ENCODE measurements around the gene TAGLN3. TPM values are rescaled to one million over a fixed set of nuclear protein-coding genes. Genes with fewer than 3 reads are reported as not detected.

The TAGLN3 gene
- total RNA-seq, 1 donor from 2014 or later: 3.7 TPM

DNA sequence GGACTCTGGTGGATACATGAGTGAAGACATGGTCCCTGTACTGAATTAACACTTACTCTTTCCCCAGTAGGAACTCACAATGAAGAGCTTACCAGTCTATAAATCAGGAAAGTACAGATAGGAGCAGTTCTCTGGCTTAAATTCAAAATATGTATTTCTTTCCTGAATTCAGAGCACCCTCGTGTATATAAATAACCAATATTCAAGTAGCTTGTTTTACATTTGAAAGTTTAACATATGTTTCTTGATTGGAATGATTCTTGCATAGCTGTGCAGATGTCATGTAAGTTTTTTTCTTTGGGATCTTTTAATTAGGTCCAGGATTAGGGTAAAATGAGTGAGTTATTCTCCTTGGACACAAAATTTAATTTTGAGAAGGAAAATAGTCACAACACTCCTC is 21.0 kb downstream of the TAGLN3 start:
- Histone ChIP-seq H3K4me3 (ENCODE audit: low read depth, low read length) (no peak overlapping the region), H3K27me3 (ENCODE audit: control insufficient read depth, insufficient read depth, low read length) (no peaks in the 10 kb centered on the region), H3K36me3 (ENCODE audit: control insufficient read depth, insufficient read depth, low read length) (no peaks in the 10 kb centered on the region)
- no peak for TF ChIP-seq CTCF (IDR thresholded peaks at IDR 0.05; ENCODE audit: insufficient read depth, low read length, poor library complexity, severe bottlenecking)
- no peak for DNase-seq (ENCODE audit: low read depth)

DNA sequence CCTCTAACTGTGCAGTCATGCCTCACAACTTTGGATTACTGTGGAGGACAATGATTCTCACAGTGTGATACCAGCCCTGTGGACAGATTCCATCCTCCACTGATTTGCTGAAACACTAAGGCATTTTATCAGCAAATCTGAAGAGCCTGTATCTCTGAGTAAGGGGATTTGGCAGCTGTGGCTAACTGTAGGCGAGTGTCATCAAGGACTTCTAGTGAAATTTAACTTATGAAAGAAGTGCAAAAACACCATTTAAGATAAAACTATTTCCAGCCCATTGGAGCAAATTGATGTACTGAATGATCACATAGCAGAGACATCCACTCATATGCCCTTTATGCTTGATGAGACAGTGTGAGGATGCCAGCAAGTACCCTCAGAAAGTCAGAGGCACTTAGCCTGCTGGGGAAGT is 22.0 kb downstream of the TAGLN3 start:
- Histone ChIP-seq H3K4me3 (ENCODE audit: low read depth, low read length) (no peak overlapping the region), H3K27me3 (ENCODE audit: control insufficient read depth, insufficient read depth, low read length) (no peaks in the 10 kb centered on the region), H3K36me3 (ENCODE audit: control insufficient read depth, insufficient read depth, low read length) (no peaks in the 10 kb centered on the region)
- TF ChIP-seq CTCF (IDR thresholded peaks at IDR 0.05; ENCODE audit: insufficient read depth, low read length, poor library complexity, severe bottlenecking): no peak
- no peak for DNase-seq (ENCODE audit: low read depth)

DNA sequence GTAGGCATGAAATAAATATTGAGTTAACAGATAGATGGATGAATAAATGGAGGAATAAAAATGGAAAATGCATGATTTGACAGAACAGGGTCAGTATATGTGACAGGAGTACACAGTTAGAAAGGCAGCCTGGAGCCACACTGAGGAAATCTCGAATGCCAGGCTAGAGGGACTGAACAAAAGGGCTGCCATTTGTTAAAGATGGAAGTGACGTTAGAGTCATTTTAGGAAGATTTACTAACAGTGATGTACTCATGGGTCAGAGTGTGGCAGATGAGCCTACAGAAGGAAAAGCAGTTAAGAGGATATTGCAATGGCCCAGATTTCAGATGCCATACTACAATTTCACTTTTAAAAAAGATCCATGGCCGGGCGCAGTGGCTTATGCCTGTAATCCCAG is 28.4 kb downstream of the TAGLN3 start:
- no peak for TF ChIP-seq CTCF (IDR thresholded peaks at IDR 0.05; ENCODE audit: insufficient read depth, low read length, poor library complexity, severe bottlenecking)
- H3K4me3 ChIP-seq (ENCODE audit: low read depth, low read length): no peak overlapping the region
- H3K36me3 ChIP-seq (ENCODE audit: control insufficient read depth, insufficient read depth, low read length): no peaks in the 10 kb centered on the region
- no peak for DNase-seq (ENCODE audit: low read depth)
- H3K27me3 ChIP-seq (ENCODE audit: control insufficient read depth, insufficient read depth, low read length): no peaks in the 10 kb centered on the region

- Histone ChIP-seq H3K27me3 (ENCODE audit: control insufficient read depth, insufficient read depth, low read length) (no peaks in the 10 kb centered on the region), H3K36me3 (ENCODE audit: control insufficient read depth, insufficient read depth, low read length) (no peaks in the 10 kb centered on the region), H3K4me3 (ENCODE audit: low read depth, low read length) (no peak overlapping the region)
- no peak for TF ChIP-seq CTCF (IDR thresholded peaks at IDR 0.05; ENCODE audit: insufficient read depth, low read length, poor library complexity, severe bottlenecking)
- no peak for DNase-seq (ENCODE audit: low read depth)
Observed at GRCh38 chr3:112027826-112028225, 29.1 kb downstream of the TAGLN3 start.

GRCh38 chr3:112030901-112031300 is 32.2 kb downstream of the TAGLN3 start:
- no peak for TF ChIP-seq CTCF (IDR thresholded peaks at IDR 0.05; ENCODE audit: insufficient read depth, low read length, poor library complexity, severe bottlenecking)
- Histone ChIP-seq H3K27me3 (ENCODE audit: control insufficient read depth, insufficient read depth, low read length) (no peaks in the 10 kb centered on the region), H3K36me3 (ENCODE audit: control insufficient read depth, insufficient read depth, low read length) (no peaks in the 10 kb centered on the region), H3K4me3 (ENCODE audit: low read depth, low read length) (no peak overlapping the region)
- no peak for DNase-seq (ENCODE audit: low read depth)

DNA sequence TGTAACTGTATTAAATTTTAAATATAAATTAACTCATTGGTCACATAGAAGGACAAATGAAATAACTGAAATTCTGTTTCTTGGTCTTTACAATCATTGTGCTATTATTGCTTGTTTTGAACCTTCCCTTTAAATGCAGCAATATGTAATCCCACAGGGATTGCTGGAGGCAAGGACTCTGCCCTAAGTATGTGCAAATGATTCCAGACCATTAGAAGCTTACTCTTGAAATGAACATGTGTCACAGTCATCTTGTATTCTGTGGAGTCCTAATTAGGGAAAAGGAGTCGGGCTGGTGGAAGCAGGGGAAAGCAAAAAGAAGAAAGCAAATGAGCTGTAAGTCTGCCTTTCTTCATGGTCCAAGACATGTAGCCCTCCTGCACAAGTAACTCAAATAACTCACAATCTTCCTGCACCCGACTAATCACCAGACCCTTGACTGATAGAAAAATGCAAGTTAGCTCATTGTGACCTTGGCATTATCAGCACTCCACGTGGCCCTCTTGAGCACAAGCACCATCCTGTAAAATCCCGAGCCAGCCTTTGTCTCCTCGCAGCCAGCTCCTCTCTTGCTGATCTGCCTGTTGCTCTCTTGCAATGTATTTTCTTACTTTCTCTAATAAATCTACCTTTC is 33.5 kb downstream of the TAGLN3 start:
- no peak for DNase-seq (ENCODE audit: low read depth)
- no peak overlapping the region for H3K4me3 ChIP-seq (ENCODE audit: low read depth, low read length)
- H3K36me3 ChIP-seq (ENCODE audit: control insufficient read depth, insufficient read depth, low read length): no peaks in the 10 kb centered on the region
- no peak for TF ChIP-seq CTCF (IDR thresholded peaks at IDR 0.05; ENCODE audit: insufficient read depth, low read length, poor library complexity, severe bottlenecking)
- no peaks in the 10 kb centered on the region for H3K27me3 ChIP-seq (ENCODE audit: control insufficient read depth, insufficient read depth, low read length)
